ENCODE results near the gene SEM1. TPM values are rescaled to one million over a fixed set of nuclear protein-coding genes. Genes with fewer than 3 reads are reported as not detected.
"Not testable (repeated sequence)": the region's sequence is repeated elsewhere in the genome, so short reads cannot be mapped to it uniquely, and the experiment has no call there.

The SEM1 gene
- total RNA-seq, 2 experiments from 2014 or later: 34.7 to 36.4 TPM

- POLR2A ChIA-PET: no interaction called here
- peaks cover 11% of the 10 kb centered on the region for H3K36me3 Mint-ChIP-seq (ENCODE audit: low read depth)
- no peak for DNase-seq
- TF ChIP-seq CTCF (IDR thresholded peaks at IDR 0.05): no peak
- no peaks in the 10 kb centered on the region for H3K27me3 Mint-ChIP-seq
- H3K27ac Mint-ChIP-seq: no peak overlapping the region
- H3K9me3 Mint-ChIP-seq: no peaks in the 10 kb centered on the region
- CTCF ChIA-PET: no interaction called here
- H3K4me3 Mint-ChIP-seq: no peak overlapping the region
- intact Hi-C loops (cut with micrococcal nuclease): no loop called here
- H3K4me1 Mint-ChIP-seq (ENCODE audit: low read depth): no peaks in the 10 kb centered on the region
- no peak for ATAC-seq
These were observed 60.9 kb downstream of the SEM1 start for GRCh38 chr7:96648784-96649183.

GRCh38 chr7:96647733-96648132 is 61.9 kb downstream of the SEM1 start:
- POLR2A ChIA-PET: no interaction called here
- intact Hi-C loops (cut with micrococcal nuclease): no loop called here
- no peak overlapping the region for H3K4me3 Mint-ChIP-seq
- no peaks in the 10 kb centered on the region for H3K27me3 Mint-ChIP-seq
- no peak overlapping the region for H3K27ac Mint-ChIP-seq
- no peaks in the 10 kb centered on the region for H3K4me1 Mint-ChIP-seq (ENCODE audit: low read depth)
- peaks cover 3% of the 10 kb centered on the region for H3K9me3 Mint-ChIP-seq
- ATAC-seq (no peak), DNase-seq (no peak)
- no peak for TF ChIP-seq CTCF (IDR thresholded peaks at IDR 0.05)
- CTCF ChIA-PET: no interaction called here
- H3K36me3 Mint-ChIP-seq (ENCODE audit: low read depth): peaks cover 13% of the 10 kb centered on the region

GRCh38 chr7:96645084-96645483 is 64.6 kb downstream of the SEM1 start:
- intact Hi-C loops (cut with micrococcal nuclease): no loop called here
- POLR2A ChIA-PET: no interaction called here
- no peak for TF ChIP-seq CTCF (IDR thresholded peaks at IDR 0.05)
- no peak for DNase-seq
- CTCF ChIA-PET: no interaction called here
- Mint-ChIP-seq H3K27ac (no peak overlapping the region), H3K9me3 (peaks cover 3% of the 10 kb centered on the region), H3K4me3 (no peak overlapping the region), H3K4me1 (ENCODE audit: low read depth) (no peaks in the 10 kb centered on the region), H3K27me3 (no peaks in the 10 kb centered on the region), H3K36me3 (ENCODE audit: low read depth) (peaks cover 12% of the 10 kb centered on the region)
- ATAC-seq: no peak

GRCh38 chr7:96643436-96643835 is 66.2 kb downstream of the SEM1 start:
- intact Hi-C loops (cut with micrococcal nuclease); H3K4me1 Mint-ChIP-seq (ENCODE audit: low read depth); H3K27me3 Mint-ChIP-seq; POLR2A ChIA-PET; ATAC-seq; H3K4me3 Mint-ChIP-seq; H3K27ac Mint-ChIP-seq; CTCF ChIA-PET; DNase-seq; H3K9me3 Mint-ChIP-seq: not testable (repeated sequence)
- H3K36me3 Mint-ChIP-seq (ENCODE audit: low read depth): peaks cover 12% of the 10 kb centered on the region

- H3K4me1 Mint-ChIP-seq (ENCODE audit: low read depth): no peaks in the 10 kb centered on the region
- POLR2A ChIA-PET: no interaction called here
These were observed 69.6 kb downstream of the SEM1 start for GRCh38 chr7:96640054-96640453.

More at GRCh38 chr7:96640054-96640453, 69.6 kb downstream of the SEM1 start:
- ATAC-seq (no peak), DNase-seq (no peak)
- intact Hi-C loops (cut with micrococcal nuclease): no loop called here
- peaks cover 8% of the 10 kb centered on the region for H3K36me3 Mint-ChIP-seq (ENCODE audit: low read depth)
- TF ChIP-seq CTCF (IDR thresholded peaks at IDR 0.05): no peak
- H3K27me3 Mint-ChIP-seq: no peaks in the 10 kb centered on the region
- no peak overlapping the region for H3K27ac Mint-ChIP-seq
- peaks cover 3% of the 10 kb centered on the region for H3K9me3 Mint-ChIP-seq
- CTCF ChIA-PET: interaction anchor here (1.9 kb wide), 1 partner anchor 14 kb away, joined by 4 read pairs; no protein-coding TSS in a partner anchor
- H3K4me3 Mint-ChIP-seq: no peak overlapping the region

Data from activated CD8-positive, alpha-beta T cell treated with anti-CD3 and anti-CD28 coated beads for 36 hours (primary cell).